ENCODE results near the gene NXNL1.
"Not testable (repeated sequence)": the region's sequence is repeated elsewhere in the genome, so short reads cannot be mapped to it uniquely, and the experiment has no call there.

The NXNL1 gene

DNA sequence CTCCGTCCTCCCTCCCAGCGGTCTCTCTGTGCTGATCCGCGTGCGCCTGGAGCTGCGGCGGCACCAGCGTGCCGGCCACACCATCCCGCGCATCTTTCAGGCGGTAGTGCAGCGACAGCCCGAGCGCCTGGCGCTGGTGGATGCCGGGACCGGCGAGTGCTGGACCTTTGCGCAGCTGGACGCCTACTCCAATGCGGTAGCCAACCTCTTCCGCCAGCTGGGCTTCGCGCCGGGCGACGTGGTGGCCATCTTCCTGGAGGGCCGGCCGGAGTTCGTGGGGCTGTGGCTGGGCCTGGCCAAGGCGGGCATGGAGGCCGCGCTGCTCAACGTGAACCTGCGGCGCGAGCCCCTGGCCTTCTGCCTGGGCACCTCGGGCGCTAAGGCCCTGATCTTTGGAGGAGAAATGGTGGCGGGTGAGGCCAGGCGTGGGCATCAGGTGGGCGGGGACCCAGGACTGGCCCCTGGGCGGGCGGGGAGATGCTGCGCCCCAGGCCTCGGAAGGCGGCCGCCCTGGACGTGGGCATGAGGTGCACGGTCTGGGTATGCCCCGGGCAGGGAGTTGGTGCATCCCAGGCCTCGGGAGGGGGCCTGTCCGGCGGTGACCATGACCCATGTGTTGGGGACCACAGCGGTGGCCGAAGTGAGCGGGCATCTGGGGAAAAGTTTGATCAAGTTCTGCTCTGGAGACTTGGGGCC is 26.0 kb upstream of the NXNL1 start:
- DNase-seq: no peak

DNA sequence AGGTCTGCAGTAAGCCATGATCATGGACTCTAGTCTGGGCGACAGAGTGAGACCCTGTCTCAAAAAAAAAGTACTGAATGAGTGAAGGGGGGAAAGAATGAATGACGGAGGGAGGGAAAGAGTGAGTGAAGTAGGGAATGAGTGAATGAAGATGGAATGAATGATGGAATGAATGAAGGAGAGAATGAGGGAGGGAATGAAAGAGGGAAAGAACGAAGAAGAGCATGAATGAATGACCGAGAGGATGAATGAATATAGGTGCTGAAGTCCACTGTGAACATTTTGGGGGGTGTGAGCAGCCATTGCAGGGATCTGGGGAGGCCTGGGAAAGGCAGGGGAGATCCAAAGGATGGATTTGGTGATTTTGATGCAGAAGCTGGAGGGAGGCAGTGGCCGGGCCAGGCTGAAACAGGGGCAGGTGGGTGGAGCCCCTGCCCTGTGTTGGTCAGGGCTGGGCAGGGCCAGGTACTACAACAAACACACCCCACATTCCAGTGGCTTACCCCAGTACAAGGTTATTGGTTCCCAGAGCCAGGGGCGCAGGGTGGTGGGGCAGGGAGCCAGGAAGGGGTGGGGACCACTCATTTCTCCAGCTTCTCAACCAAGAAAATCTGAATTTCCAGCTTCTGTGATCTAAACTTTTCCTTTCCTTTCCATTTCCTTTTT is 23.9 kb upstream of the NXNL1 start:
- DNase-seq: no peak

DNA sequence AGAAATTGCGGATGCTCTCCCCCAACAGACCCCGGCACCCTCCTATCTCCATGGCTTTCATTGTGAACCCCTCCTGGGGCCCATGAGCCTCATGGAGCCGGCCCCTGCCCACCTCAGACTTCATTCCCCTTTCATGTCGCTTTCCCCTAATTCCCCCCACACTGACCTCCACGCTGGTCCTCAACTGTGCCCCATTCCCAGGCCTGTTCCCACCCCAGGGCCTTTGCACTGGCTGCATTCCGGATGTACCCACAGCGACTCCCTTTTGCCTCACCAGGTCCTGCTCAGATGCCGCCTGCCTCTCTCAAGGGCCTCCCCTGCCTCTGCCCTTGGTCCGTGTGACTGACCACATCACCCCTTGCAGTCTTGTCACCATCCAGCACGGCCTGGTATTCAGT is 22.9 kb upstream of the NXNL1 start:
- no peak for DNase-seq

DNA sequence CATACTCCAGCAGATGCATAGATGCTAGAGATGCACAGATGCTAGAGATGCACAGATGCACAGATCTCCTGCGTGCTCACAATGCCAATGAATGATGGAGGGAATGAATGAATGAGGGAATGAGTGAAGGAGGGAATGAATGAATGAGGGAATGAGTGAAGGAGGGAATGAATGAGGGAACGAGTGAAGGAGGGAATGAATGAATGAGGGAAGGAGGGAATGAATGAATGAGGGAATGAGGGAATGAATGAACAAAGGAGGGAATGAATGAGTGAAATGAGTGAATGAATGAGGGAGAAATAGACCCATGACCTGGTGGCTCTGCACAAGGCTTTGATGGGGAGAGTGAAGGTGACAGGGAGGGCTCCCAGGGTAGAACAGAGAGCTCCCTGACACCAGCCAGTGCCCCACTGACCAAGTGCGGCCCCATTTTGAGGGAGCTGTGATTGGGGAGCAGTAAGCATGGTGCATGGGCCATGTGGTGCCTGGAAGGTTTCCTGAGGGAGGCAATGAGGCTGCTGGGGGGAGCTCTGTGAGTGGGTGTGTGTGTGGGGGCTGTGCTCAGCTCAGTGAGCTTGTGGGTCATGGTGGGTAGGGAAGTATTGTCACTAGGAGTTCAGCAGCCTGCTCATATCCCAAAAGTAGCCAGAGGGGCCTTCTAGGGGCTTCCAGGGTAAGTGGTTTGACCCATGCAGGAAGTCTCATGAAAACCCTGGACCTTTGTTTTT is 22.3 kb upstream of the NXNL1 start:
- DNase-seq: no peak

DNA sequence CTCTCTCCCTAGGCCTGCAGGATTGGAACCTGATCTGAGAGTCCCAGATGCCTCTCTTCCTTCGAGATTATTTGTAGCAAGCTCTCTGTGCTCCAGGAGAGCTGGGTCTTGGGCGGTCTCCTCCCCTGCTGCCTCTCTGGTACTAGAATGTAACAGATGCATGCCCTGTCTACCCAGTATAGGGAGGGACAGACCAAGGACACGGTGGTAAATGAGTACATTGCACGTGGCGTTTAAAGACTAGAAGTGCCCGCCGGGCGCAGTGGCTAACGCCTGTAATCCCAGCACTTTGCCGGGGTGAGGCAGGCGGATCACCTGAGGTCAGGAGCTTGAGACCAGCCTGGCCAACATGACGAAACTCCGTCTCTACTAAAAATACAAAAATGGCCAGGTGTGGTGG is 21.3 kb upstream of the NXNL1 start:
- DNase-seq: no peak

DNA sequence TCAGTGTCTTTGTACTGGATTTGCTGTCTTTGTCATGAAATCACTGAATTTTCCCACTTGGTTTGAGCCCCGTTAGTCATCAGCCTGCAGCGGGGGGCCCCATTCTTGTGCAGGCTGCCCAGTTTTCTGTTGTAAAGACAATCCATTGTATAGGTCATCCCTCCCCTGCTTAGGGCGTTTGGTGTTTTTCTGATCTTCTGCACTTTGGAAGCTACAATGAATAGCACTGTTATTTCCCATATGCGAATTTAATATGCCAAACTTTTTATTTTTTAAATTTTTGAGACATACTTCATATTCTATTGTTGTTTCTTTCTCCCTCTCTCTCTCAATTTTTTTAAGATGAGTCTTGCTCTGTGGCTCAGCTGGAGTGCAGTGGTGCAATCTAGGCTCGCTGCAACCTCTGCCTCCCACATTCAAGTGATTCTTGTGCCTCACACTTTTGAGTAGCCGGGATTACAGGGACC is 18.6 kb upstream of the NXNL1 start:
- DNase-seq: peak; percentile 82

DNA sequence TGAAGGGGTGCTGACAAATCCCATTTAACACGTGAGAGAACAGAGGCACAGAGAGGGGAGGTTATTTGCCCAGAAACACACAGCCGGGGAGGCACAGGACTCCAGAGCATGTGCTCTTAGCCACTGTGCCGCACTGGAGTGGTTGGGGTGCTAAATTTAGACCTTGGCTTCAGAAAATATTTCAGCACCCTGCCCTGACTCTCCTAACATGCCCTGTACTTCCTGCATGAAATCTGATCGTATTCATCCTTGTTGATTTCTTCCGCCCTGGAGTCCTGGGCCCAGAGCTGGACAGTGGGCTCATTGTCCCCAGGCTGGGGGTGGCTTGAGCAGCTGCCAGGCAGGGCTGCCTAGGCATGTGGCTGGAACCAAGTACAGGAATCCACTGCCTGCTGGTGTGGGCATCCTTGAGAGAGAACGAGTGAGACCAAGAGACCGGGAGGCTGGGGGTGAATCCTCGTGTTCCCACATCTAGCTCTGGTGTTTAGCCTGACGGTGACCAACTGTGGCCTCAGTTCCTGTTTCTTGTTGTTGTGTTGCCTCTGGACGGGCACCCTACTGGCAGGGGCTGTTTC is 14.9 kb upstream of the NXNL1 start:
- DNase-seq: no peak

DNA sequence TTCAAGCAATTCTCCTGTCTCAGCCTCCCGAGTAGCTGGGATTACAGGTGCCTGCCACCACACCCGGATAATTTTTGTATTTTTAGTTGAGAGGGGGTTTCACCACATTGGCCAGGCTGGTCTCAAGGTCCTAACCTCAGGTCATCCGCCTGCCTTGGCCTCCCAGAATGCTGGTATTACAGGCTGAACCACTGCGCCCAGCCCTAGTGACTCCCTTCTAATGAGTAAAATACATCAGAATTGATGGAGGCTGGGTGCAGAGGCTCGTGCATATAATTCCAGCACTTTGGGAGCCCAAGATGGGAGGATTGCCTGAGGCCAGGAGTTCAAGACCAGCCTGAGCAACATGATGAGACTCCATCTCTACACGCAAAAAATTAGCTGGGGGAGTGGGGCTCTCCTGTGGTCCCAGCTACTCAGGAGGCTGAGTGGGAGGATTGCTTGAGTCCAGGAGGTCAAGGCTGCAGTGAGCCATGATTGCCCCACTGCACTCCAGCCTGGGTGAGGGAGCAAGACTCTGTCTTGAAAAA is 14.3 kb upstream of the NXNL1 start:
- DNase-seq: not testable (repeated sequence)

DNA sequence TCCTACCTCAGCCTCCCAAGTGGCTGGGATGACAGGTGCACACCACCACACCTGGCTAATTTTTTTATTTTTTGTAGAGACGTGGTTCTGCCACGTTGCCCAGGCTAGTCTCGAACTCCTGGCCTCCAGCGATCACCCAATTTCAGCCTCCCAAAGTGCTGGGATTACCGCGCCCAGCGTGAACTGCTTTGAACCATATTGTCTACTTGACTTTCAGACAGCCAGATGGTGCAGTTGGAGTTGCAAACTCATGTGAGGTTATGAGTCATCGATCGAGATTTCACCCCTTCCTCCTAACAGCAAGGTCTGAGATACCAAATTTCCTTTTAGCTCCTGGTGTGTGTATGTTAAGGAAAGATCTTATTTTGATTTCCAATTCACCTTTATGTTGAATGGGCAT is 12.3 kb upstream of the NXNL1 start:
- DNase-seq: peak; percentile 88

DNA sequence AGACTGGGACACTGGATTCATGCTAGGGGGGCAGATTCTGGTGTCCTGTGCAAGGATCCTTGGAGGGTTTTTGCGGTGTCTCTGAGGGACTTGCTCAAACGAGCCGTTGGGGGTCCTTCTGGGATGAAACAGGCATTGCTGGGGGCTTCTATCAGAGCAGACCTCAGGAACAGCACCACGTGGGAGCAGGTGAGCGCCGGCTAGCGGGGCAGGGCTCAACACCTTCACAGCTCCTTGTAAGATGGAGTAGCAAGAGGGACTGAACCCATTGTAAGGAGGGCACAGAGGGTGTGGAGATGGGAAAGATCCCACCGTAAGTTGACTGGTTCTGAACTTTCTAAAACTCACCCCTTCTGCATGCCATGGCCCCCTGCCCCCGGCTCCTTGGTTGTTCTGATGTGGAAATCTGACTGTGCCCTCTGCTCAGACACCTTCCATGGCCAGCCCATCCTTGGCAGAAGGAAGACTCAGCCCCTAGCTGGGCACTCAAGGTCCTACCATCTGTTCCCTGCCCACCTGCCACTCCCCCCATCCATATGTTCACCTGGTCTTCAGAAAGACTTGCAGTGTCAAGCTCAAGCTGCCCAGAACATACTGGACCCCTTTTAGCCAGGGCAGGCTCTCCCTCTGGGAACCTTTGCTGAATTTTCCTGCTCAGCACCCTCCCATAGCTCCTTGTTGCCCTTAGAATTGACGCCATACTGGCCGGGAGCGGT is 10.8 kb upstream of the NXNL1 start:
- no peak for DNase-seq

DNA sequence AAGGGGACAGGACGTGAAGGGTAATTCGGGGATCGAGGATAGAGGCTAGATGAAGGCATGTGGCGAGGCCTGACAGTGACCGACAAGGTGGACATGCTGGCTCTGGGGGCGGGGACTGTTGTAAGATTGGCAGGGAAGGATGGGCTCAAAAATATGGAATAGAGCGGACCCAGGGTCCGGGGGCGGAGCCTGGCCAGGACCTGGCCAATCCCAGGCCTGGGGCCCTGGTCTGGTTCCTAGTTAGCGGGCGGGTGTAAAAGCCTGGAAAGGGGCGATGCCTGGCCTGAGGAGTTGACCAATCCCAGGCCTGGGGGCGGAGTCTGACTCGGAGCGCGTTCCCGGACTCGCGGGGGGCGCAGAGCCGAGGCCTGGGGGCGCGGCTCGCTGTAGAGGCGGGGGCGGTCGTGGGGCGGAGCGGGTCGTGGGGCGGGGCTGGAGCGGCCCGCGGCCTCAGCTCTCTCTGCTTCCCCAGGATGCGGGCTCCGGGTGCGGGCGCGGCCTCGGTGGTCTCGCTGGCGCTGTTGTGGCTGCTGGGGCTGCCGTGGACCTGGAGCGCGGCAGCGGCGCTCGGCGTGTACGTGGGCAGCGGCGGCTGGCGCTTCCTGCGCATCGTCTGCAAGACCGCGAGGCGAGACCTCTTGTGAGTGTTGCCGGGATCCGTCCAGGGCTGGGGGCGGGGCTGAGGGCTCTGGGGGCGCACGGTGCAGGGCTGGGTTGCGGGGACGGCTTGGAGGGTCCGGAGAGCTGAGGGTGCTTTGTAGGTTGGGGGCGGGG is 9.5 kb upstream of the NXNL1 start, which contains the start of gene SLC27A1:
TSS of gene SLC27A1 (plus strand) at position 457 of the 774 bp plus-strand sequence. CDS start at position 474, 17 bp downstream.
- DNase-seq: peak; percentile 99

DNA sequence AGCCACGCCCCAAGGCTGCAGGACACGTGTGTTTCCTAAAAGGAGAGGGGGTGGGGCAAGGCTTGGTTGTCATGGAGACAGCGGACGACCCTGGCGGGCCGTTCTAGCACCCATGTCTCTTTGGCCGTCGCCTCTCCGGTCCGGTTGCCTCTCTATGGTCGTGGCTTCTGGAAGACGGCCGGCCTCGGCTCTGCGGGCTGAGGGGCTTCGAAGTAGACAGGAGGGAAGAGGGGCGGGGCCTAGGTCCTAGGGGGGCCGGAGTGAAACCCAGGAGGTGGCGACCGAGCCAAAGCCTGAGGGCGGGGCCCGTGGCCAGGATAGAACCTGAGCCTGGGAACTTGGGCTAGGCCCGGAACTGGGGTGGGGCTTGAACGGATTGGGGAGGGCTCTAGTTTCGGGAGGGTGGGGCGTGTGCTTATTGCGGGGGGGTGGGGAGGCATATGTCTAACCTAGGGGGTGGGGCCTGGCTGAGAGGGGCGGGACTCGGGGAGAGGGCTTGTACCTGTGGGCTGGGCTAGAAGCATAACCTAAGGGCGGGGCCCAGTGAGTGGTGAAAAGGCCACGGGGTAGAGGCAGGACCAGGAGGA is 8.8 kb upstream of the NXNL1 start:
- DNase-seq: peak; percentile 95

DNA sequence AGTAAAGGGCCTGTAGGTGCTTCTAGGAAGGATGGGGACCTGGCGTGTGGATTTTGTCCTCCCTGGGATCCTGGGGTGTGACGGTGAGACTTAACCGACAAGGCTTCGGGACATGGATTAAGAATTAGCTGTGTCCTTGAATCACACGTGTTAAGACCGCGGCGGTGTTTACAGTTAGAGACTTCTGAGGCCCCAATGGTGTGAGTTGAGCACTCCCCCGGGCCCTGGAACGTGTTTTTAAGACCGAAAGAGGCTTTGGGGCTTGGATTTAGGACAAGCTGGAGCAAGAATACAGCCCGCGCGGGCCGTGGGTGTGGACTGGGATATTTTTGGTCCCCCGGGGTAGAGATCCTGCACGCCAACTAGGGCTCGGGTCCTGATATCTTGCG is 8.4 kb upstream of the NXNL1 start:
- no peak for DNase-seq

DNA sequence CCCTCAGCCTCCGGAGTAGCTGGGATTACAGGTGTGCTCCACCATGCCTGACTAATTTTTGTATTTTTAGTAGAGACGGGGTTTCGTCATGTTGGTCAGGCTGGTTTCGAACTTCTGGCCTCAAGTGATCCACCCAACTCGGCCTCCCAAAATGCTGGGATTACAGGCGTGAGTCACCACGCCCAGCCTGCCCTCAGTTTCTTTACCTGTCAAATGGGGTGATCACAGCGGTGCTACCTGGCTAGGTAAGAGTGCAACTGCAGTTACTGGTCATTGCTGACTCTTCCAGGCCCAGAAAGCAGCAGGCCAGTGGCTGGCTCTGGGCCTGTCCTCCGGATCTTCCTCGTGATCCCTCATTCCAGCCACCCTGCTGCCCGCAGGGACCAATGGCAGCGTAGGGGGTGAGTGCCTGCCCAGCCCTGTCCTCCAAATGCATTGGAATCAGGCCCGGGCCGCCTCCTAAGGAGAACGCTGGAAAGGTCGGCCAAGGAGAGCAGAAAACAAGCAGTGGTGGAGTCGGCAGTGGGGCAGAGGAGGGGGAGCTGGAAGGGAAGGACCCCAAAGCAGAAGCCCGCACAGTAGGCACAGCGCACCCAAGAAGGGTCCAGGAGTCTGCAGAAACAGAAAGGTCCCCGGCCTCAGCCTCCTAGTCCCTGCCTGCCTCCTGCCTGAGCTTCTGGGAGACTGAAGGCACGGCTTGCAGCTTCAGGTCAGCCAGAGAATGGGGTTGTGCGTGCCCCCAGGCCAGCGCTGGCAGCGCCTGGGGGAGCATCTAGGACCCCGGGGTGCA is 7.8 kb upstream of the NXNL1 start:
- DNase-seq: no peak

DNA sequence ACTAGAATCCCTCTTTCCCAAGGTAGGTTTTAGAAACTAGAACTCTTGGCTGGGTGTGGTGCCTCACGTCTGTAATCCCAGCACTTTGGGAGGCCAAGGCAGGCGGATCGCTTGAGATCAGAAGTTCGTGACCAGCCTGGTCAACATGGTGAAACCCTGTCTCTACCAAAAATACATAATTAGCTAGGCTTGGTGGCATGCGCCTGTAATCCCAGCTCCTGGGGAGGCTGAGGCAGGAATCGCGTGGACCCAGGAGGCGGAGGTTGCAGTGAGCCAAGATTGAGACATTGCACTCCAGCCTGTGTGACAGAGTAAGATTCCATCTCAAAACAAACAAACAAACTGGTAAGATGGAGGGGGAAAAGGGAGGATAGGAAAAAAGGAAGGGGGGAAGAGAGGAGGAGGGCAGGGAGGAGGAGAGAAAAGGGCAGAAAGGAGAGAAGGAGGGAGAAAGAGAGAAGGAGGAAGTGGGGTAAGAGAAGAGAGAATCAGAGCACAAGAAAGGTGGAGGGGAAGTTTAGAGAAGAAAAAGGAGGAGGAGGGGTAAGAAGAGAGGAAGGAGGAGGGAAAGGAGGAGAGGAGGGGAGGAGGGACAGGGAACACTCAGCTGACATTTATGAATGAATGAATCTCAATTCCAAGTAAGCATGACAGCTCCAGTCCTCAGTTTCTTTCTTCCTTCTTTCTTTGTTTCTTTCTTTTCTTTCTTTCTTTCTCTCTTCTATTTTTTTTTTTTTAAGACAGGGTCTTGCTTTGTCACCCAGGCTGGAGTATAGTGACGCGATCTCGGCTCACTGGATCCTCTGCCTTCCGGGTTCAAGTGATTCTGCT is 7.0 kb upstream of the NXNL1 start:
- DNase-seq: no peak

DNA sequence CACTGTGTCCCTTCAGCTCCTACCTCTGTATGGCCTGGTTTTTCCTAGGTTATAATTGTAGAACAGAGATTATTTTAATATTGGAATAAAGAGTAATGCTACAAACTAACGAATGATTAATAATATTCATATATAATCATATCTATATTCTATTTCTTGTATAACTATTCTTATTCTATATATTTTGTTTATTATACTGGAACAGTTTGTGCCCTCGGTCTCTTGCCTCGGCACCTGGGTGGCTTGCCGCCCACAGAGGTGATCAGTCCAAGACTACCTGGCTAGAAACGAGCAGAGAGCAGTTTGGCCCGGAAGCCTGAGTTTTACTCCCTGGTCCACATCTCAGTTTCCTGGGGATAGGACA is 5.7 kb upstream of the NXNL1 start:
- no peak for DNase-seq

DNA sequence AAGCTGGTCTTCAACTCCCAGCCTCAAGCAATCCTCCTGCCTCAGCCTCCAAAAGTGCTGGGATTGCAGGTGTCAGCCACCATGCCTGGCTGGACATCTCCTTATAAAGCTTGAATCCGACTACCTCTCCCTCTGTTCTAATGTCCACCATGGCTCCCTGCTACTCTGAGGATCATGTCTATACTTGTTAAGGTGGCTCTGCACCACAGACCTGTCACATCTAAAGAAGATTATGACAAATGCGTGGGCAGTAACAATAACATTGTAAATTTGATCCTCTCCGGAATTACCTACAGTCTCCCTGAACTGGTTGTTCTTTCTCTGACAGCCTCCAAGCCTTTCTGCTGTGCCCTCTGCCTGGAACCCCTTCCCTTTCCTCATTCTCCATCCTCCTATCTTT is 1.8 kb downstream of the NXNL1 start:
- DNase-seq: no peak

DNA sequence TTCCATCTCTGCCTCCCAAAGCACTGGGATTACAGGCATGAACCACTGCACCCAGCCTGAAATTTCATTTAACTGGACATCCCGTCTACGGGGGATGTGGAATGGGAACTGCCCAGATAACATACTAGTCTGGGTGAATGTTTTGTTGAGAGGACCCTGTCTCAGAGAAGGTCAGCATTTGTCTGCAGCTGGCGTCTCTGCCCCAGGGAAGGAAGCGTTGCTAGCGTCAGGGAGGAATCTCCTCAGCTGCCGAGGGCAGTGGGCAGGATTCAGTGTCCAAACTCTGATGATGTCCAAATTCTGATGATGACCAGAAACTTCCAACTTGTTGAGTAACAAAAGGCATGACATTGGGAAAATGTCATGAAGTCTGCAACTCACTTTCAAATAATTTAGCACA is 3.1 kb downstream of the NXNL1 start:
- no peak for DNase-seq

DNA sequence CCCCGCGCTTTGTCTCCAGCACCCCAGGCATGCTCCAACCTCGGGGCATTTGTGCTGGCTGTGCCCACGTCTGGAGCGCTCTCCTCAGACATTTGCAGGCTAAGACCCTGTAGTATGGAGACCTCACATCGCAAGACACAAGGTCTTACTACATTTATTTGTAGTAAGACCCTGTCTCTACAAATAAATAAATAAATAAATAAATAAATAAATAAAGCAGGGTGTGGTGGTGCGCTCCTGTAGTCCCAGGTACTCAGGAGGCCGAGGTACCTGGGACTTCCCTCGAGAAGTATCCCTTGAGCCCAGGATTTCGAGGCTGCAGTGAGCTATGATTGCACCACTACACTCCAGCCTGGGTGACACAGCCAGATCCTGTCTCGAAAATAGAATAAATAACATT is 4.6 kb downstream of the NXNL1 start:
- DNase-seq: no peak

Measured in fibroblast of skin of abdomen (primary cell).